Neural progenitor cell (in vitro differentiated cells): ENCODE measurements around the gene TREH. TPM values are rescaled to one million over a fixed set of nuclear protein-coding genes. Genes with fewer than 3 reads are reported as not detected.

Source experiments
- DNase-seq: peaks from one replicate; pipeline ENCODE4 v3.0.0-alpha.2; 2016; ENCODE audit warnings: low spot score
- H2AFZ ChIP-seq: fragments of 200-600 bp; sonication (generic); replicated peaks from 2 replicates; pipeline ENCODE4 v1.6.1; 2016; ENCODE audit warnings: antibody characterized with exemption
- H3F3A ChIP-seq: fragments of 200-600 bp; sonication (generic); 2 replicates; pipeline ENCODE4 v1.6.1; 2016; ENCODE audit warnings: antibody characterized with exemption, low read depth
- H3K27ac ChIP-seq: fragments of 200-600 bp; sonication (generic); 2 replicates; pipeline ENCODE4 v1.5.1; 2016; ENCODE audit warnings: mild to moderate bottlenecking
- H3K27me3 ChIP-seq: fragments of 200-600 bp; sonication (generic); 2 replicates; pipeline ENCODE4 v1.6.1; 2016; ENCODE audit warnings: mild to moderate bottlenecking, moderate library complexity
- H3K36me3 ChIP-seq: fragments of 200-600 bp; sonication (generic); 2 replicates; pipeline ENCODE4 v1.5.1; 2016
- H3K4me1 ChIP-seq: fragments of 200-600 bp; sonication (generic); 2 replicates; pipeline ENCODE4 v1.6.1; 2016; ENCODE audit warnings: mixed run types
- H3K4me2 ChIP-seq: fragments of 200-600 bp; sonication (generic); 2 replicates; pipeline ENCODE4 v1.6.1; 2016
- H3K4me3 ChIP-seq: fragments of 200-600 bp; sonication (generic); 2 replicates; pipeline ENCODE4 v1.5.1; 2016
- H3K79me2 ChIP-seq: fragments of 200-600 bp; sonication (generic); 2 replicates; pipeline ENCODE4 v1.6.1; 2016; ENCODE audit warnings: low read depth
- H3K9ac ChIP-seq: fragments of 200-600 bp; sonication (generic); 2 replicates; pipeline ENCODE4 v1.6.1; 2016
- H3K9me3 ChIP-seq: fragments of 200-600 bp; sonication (generic); 2 replicates; pipeline ENCODE4 v1.5.1; 2016; ENCODE audit warnings: low read depth
- H4K20me1 ChIP-seq: fragments of 200-600 bp; sonication (generic); 2 replicates; pipeline ENCODE4 v1.6.1; 2016; ENCODE audit warnings: low read depth
- H3K27ac Mint-ChIP-seq: 3 replicates; pipeline ENCODE4 v1.8.0; 2021; ENCODE audit warnings: mixed read lengths
- H3K27me3 Mint-ChIP-seq: 2 replicates; pipeline ENCODE4 v1.8.0; 2022; ENCODE audit warnings: low read depth, mild to moderate bottlenecking, inconsistent platforms, moderate library complexity, mixed read lengths; ENCODE audit not compliant: insufficient read depth
- H3K36me3 Mint-ChIP-seq: 3 replicates; pipeline ENCODE4 v1.8.0; 2021; ENCODE audit warnings: mixed read lengths
- H3K4me1 Mint-ChIP-seq: 3 replicates; pipeline ENCODE4 v1.8.0; 2021; ENCODE audit warnings: mixed read lengths
- H3K4me3 Mint-ChIP-seq: 3 replicates; pipeline ENCODE4 v1.8.0; 2021; ENCODE audit warnings: mild to moderate bottlenecking, moderate library complexity, mixed read lengths
- H3K9me3 Mint-ChIP-seq: 3 replicates; pipeline ENCODE4 v1.8.0; 2020; ENCODE audit warnings: mixed read lengths
- CTCF ChIP-seq: fragments of 200-600 bp; sonication (generic); IDR thresholded peaks from 2 replicates; pipeline ENCODE4 v1.5.1; 2017; ENCODE audit warnings: antibody characterized with exemption, mild to moderate bottlenecking
- EZH2 ChIP-seq: fragments of 200-600 bp; sonication (generic); IDR thresholded peaks from 2 replicates; pipeline ENCODE4 v1.6.1; 2017; ENCODE audit warnings: antibody characterized with exemption, mild to moderate bottlenecking, moderate library complexity
- EZH2phosphoT487 ChIP-seq: fragments of 200-600 bp; sonication (generic); IDR thresholded peaks from 2 replicates; pipeline ENCODE4 v1.6.1; 2017; ENCODE audit warnings: antibody characterized with exemption
- total RNA-seq: library from RNA; depleted of rRNA; stranded (reverse); fragments of >200 nt; gene quantifications from 2 replicates; pipeline ENCODE4 v1.2.3, GENCODE V29; 2015; ENCODE audit warnings: low replicate concordance

TREH gene
- total RNA-seq, 1 donor from 2014 or later = not detected

GRCh38 chr11:118662401-118663271 lies 16.8 kb downstream of the TREH start:
- Histone ChIP-seq H2AFZ (no peak overlapping the region), H3K27ac (no peak overlapping the region), H3F3A (peaks cover 11% of the 10 kb centered on the region), H3K4me1 (peaks cover 10% of the 10 kb centered on the region), H3K4me3 (no peak overlapping the region), H4K20me1 (no peaks in the 10 kb centered on the region), H3K27me3 (no peaks in the 10 kb centered on the region), H3K9ac (no peak overlapping the region), H3K79me2 (no peaks in the 10 kb centered on the region), H3K36me3 (no peaks in the 10 kb centered on the region), H3K9me3 (no peaks in the 10 kb centered on the region), H3K4me2 (no peak overlapping the region)
- H3K36me3 Mint-ChIP-seq = no peaks in the 10 kb centered on the region
- H3K4me3 Mint-ChIP-seq = no peak overlapping the region
- DNase-seq = no peak
- H3K9me3 Mint-ChIP-seq = no peaks in the 10 kb centered on the region
- no peak overlapping the region for H3K27ac Mint-ChIP-seq
- TF ChIP-seq CTCF (no peak), EZH2 (no peak), EZH2phosphoT487 (no peak)
- H3K27me3 Mint-ChIP-seq = peaks cover 12% of the 10 kb centered on the region
- peaks cover 23% of the 10 kb centered on the region for H3K4me1 Mint-ChIP-seq

GRCh38 chr11:118661425-118662301 lies 17.8 kb downstream of the TREH start:
- Histone ChIP-seq H3K27me3 (no peaks in the 10 kb centered on the region), H2AFZ (no peak overlapping the region), H3K9me3 (no peaks in the 10 kb centered on the region), H4K20me1 (no peaks in the 10 kb centered on the region), H3K4me3 (no peak overlapping the region), H3K4me2 (no peak overlapping the region), H3K4me1 (peaks cover 10% of the 10 kb centered on the region), H3K27ac (no peak overlapping the region), H3F3A (peaks cover 11% of the 10 kb centered on the region), H3K36me3 (no peaks in the 10 kb centered on the region), H3K79me2 (no peaks in the 10 kb centered on the region), H3K9ac (no peak overlapping the region)
- Mint-ChIP-seq H3K36me3 (peaks cover 4% of the 10 kb centered on the region), H3K4me1 (peaks cover 32% of the 10 kb centered on the region), H3K4me3 (no peak overlapping the region), H3K27me3 (peaks cover 12% of the 10 kb centered on the region), H3K27ac (peak overlapping the region; percentile 76), H3K9me3 (no peaks in the 10 kb centered on the region)
- TF ChIP-seq EZH2phosphoT487 (no peak), CTCF (no peak), EZH2 (no peak)
- DNase-seq = no peak

GRCh38 chr11:118660681-118661424 lies 18.6 kb downstream of the TREH start:
- Histone ChIP-seq H3K36me3 (no peaks in the 10 kb centered on the region), H3K4me1 (peaks cover 10% of the 10 kb centered on the region), H3K4me3 (no peak overlapping the region), H3K9ac (no peak overlapping the region), H2AFZ (no peak overlapping the region), H3K9me3 (no peaks in the 10 kb centered on the region), H3K79me2 (no peaks in the 10 kb centered on the region), H3K27ac (no peak overlapping the region), H4K20me1 (no peaks in the 10 kb centered on the region), H3K4me2 (no peak overlapping the region), H3F3A (peaks cover 11% of the 10 kb centered on the region), H3K27me3 (no peaks in the 10 kb centered on the region)
- H3K27ac Mint-ChIP-seq = no peak overlapping the region
- TF ChIP-seq EZH2phosphoT487 = no peak
- TF ChIP-seq EZH2 = no peak
- no peak for TF ChIP-seq CTCF
- H3K36me3 Mint-ChIP-seq = peaks cover 4% of the 10 kb centered on the region
- no peak for DNase-seq
- peaks cover 12% of the 10 kb centered on the region for H3K27me3 Mint-ChIP-seq
- H3K4me3 Mint-ChIP-seq = no peak overlapping the region
- H3K4me1 Mint-ChIP-seq = peaks cover 30% of the 10 kb centered on the region
- no peaks in the 10 kb centered on the region for H3K9me3 Mint-ChIP-seq
